CD4-positive, alpha-beta memory T cell (primary cell): ENCODE results near the gene RNF17. TPM values are rescaled to one million over a fixed set of nuclear protein-coding genes. Genes with fewer than 3 reads are reported as not detected.

Experiments
- CTCF ChIA-PET: fragments of 350-600 bp; sonication (Branson Sonifier 250); formaldehyde crosslinking; loops from one replicate; lab custom pipeline; 2021; ENCODE audit warnings: inconsistent platforms; ENCODE audit not compliant: partially characterized antibody; lab: Charles Lee
- POLR2A ChIA-PET: fragments of 350-600 bp; sonication (Branson Sonifier 250); formaldehyde crosslinking; loops from one replicate; lab custom pipeline; 2021; ENCODE audit not compliant: partially characterized antibody; lab: Charles Lee
- DNase-seq, 5 donors: peaks; one replicate each; pipeline versions ENCODE4 v3.0.0 to v3.0.0-alpha.2; 2020 to 2022; ENCODE audit warnings: mixed read lengths in 1 of 5
- H3K27ac ChIP-seq: one replicate; pipeline ENCODE4 v1.7.0; 2013; ENCODE audit warnings: low read depth, low read length
- H3K27me3 ChIP-seq: 2 replicates; pipeline ENCODE4 v1.7.0; 2013; ENCODE audit warnings: mild to moderate bottlenecking, low read length, moderate library complexity; ENCODE audit not compliant: insufficient read depth
- H3K36me3 ChIP-seq: 2 replicates; pipeline ENCODE4 v1.7.0; 2013; ENCODE audit warnings: mild to moderate bottlenecking, low read length, moderate library complexity; ENCODE audit not compliant: insufficient read depth
- H3K4me1 ChIP-seq: 2 replicates; pipeline ENCODE4 v1.7.0; 2013; ENCODE audit warnings: mild to moderate bottlenecking, low read length, moderate library complexity; ENCODE audit not compliant: insufficient read depth
- H3K4me3 ChIP-seq, 2 donors: one replicate each; pipeline ENCODE4 v1.7.0; 2013; ENCODE audit warnings: low read length in 2 of 2, mild to moderate bottlenecking in 1 of 2
- H3K9me3 ChIP-seq, 2 donors: one replicate each; pipeline ENCODE4 v1.7.0; 2013; ENCODE audit warnings: low read length in 2 of 2, control low read depth in 1 of 2; ENCODE audit not compliant: control insufficient read depth in 1 of 2
- H3K27ac Mint-ChIP-seq, 7 donors: one replicate each; pipeline ENCODE4 v1.8.0; 2020 to 2021; ENCODE audit warnings: mixed read lengths in 7 of 7, mild to moderate bottlenecking in 6 of 7, inconsistent platforms in 3 of 7, moderate library complexity in 3 of 7
- H3K27me3 Mint-ChIP-seq, 2 donors: one replicate each; pipeline ENCODE4 v1.8.0; 2020 to 2021; ENCODE audit warnings: mixed read lengths in 2 of 2
- H3K36me3 Mint-ChIP-seq, 2 donors: one replicate each; pipeline ENCODE4 v1.8.0; 2020 to 2021; ENCODE audit warnings: mixed read lengths in 2 of 2, inconsistent platforms in 1 of 2, mild to moderate bottlenecking in 1 of 2
- H3K4me1 Mint-ChIP-seq, 4 donors: one replicate each; pipeline ENCODE4 v1.8.0; 2020 to 2021; ENCODE audit warnings: mixed read lengths in 4 of 4, mild to moderate bottlenecking in 1 of 4
- H3K4me3 Mint-ChIP-seq, 8 donors: one replicate each; pipeline ENCODE4 v1.8.0; 2020 to 2021; ENCODE audit warnings: mixed read lengths in 8 of 8, mild to moderate bottlenecking in 7 of 8, moderate library complexity in 6 of 8, inconsistent platforms in 3 of 8
- H3K9me3 Mint-ChIP-seq, 8 donors: one replicate each; pipeline ENCODE4 v1.8.0; 2020 to 2021; ENCODE audit warnings: mixed read lengths in 8 of 8, mild to moderate bottlenecking in 5 of 8, inconsistent platforms in 3 of 8, moderate library complexity in 1 of 8
- intact Hi-C: fragments of 100-400 bp; cut with micrococcal nuclease; formaldehyde crosslinking; loops from one replicate; pipeline ENCODE4 v1.15.1; 2023
- polyA plus RNA-seq, 2 donors: library from polyadenylated mRNA; unstranded; fragments of 300-500 nt; fragmentation: Illumina TruSeq; gene quantifications; one replicate each; pipeline ENCODE4 v1.2.3, GENCODE V29; 2021
- total RNA-seq, 2 experiments: library from RNA; stranded (reverse); gene quantifications; one replicate each; pipeline ENCODE4 v1.2.3, GENCODE V29; 2021

RNF17 gene
- total and polyA plus RNA-seq, 4 experiments from 2014 or later = 0.84 TPM; not detected in 3

GRCh38 chr13:24916464-24916863 is 152.5 kb downstream of the RNF17 start:
- Mint-ChIP-seq H3K4me1 (no peaks in the 10 kb centered on the region), H3K27me3 (no peaks in the 10 kb centered on the region), H3K9me3 (no peaks in the 10 kb centered on the region), H3K36me3 (peaks cover 1 to 4% of the 10 kb centered on the region in 2 donors), H3K27ac (no peak overlapping the region), H3K4me3 (no peak overlapping the region)
- ChIA-PET POLR2A (no interaction called here), CTCF (no interaction called here)
- H3K27ac ChIP-seq = no peak overlapping the region
- H3K27me3 ChIP-seq = no peaks in the 10 kb centered on the region
- intact Hi-C loops = no loop called here
- H3K4me1 ChIP-seq = no peaks in the 10 kb centered on the region
- H3K9me3 ChIP-seq = no peaks in the 10 kb centered on the region
- no peaks in the 10 kb centered on the region for H3K36me3 ChIP-seq
- no peak for DNase-seq
- no peak overlapping the region for H3K4me3 ChIP-seq

- H3K27ac ChIP-seq = no peak overlapping the region
- no peaks in the 10 kb centered on the region for H3K27me3 ChIP-seq
- Mint-ChIP-seq H3K36me3 (peaks cover 0 to 10% of the 10 kb centered on the region in 2 donors), H3K4me3 (peak overlapping the region in 3 of 8 donors; percentile 25 to 76 (median 35)), H3K4me1 (peaks cover 9 to 17% (median 12%) of the 10 kb centered on the region in 4 donors), H3K9me3 (peaks cover 0 to 4% (median 0%) of the 10 kb centered on the region in 8 donors), H3K27ac (peak overlapping the region in 1 of 7 donors; percentile 36), H3K27me3 (no peaks in the 10 kb centered on the region)
- H3K4me3 ChIP-seq = no peak overlapping the region
- H3K9me3 ChIP-seq = no peaks in the 10 kb centered on the region
- no peak for DNase-seq
- POLR2A ChIA-PET = no interaction called here
- CTCF ChIA-PET = interaction anchor here (1.1 kb wide), 1 partner anchor 101 kb away, joined by 3 read pairs; no protein-coding TSS in a partner anchor
- no peaks in the 10 kb centered on the region for H3K36me3 ChIP-seq
- intact Hi-C loops = no loop called here
- peaks cover 11% of the 10 kb centered on the region for H3K4me1 ChIP-seq
Observed at GRCh38 chr13:24921003-24921402, 157.0 kb downstream of the RNF17 start.

- Mint-ChIP-seq H3K27me3 (no peaks in the 10 kb centered on the region), H3K9me3 (peaks cover 0 to 4% (median 0%) of the 10 kb centered on the region in 8 donors), H3K36me3 (peaks cover 0 to 10% of the 10 kb centered on the region in 2 donors), H3K4me3 (peak overlapping the region; percentile 91 to 99 (median 97)), H3K4me1 (peaks cover 9 to 17% (median 12%) of the 10 kb centered on the region in 4 donors), H3K27ac (peak overlapping the region in 6 of 7 donors; percentile 93 to 99 (median 96))
- H3K36me3 ChIP-seq = no peaks in the 10 kb centered on the region
- CTCF ChIA-PET = no interaction called here
- POLR2A ChIA-PET = no interaction called here
- intact Hi-C loops = loop anchor here (1.0 to 2.0 kb wide), 2 partner anchors 379 to 667 kb away; partner anchors contain the start of gene NUP58
- peak overlapping the region; percentile 76 for H3K27ac ChIP-seq
- H3K4me3 ChIP-seq = peak overlapping the region; percentile 64 to 95
- no peaks in the 10 kb centered on the region for H3K27me3 ChIP-seq
- H3K4me1 ChIP-seq = peaks cover 11% of the 10 kb centered on the region
- no peaks in the 10 kb centered on the region for H3K9me3 ChIP-seq
- no peak for DNase-seq
Observed at GRCh38 chr13:24921881-24922280, 157.9 kb downstream of the RNF17 start.

GRCh38 chr13:24922387-24922744 is 158.4 kb downstream of the RNF17 start:
- intact Hi-C loops = loop anchor here (1.0 to 2.0 kb wide), 2 partner anchors 379 to 668 kb away; partner anchors contain the start of gene NUP58
- Mint-ChIP-seq H3K36me3 (peaks cover 0 to 10% of the 10 kb centered on the region in 2 donors), H3K27ac (peak overlapping the region; percentile 90 to 99 (median 96)), H3K4me1 (peaks cover 9 to 17% (median 12%) of the 10 kb centered on the region in 4 donors), H3K27me3 (no peaks in the 10 kb centered on the region), H3K9me3 (peaks cover 0 to 4% (median 0%) of the 10 kb centered on the region in 8 donors), H3K4me3 (peak overlapping the region; percentile 91 to 99 (median 97))
- Histone ChIP-seq H3K27me3 (no peaks in the 10 kb centered on the region), H3K36me3 (no peaks in the 10 kb centered on the region), H3K27ac (peak overlapping the region; percentile 76), H3K4me3 (peak overlapping the region; percentile 64 to 95), H3K9me3 (no peaks in the 10 kb centered on the region), H3K4me1 (peaks cover 11% of the 10 kb centered on the region)
- ChIA-PET POLR2A (interaction anchor here (0.8 kb wide), 1 partner anchor 45 kb away, joined by 3 read pairs; no protein-coding TSS in a partner anchor), CTCF (no interaction called here)
- DNase-seq = no peak

- peak overlapping the region; percentile 76 for H3K27ac ChIP-seq
- peak; percentile 89 to 94 (median 91) for DNase-seq
- CTCF ChIA-PET = no interaction called here
- peak overlapping the region; percentile 64 to 95 for H3K4me3 ChIP-seq
- Mint-ChIP-seq H3K27me3 (no peaks in the 10 kb centered on the region), H3K4me1 (peaks cover 9 to 17% (median 12%) of the 10 kb centered on the region in 4 donors), H3K9me3 (peaks cover 0 to 4% (median 0%) of the 10 kb centered on the region in 8 donors), H3K4me3 (peak overlapping the region; percentile 91 to 99 (median 97)), H3K27ac (peak overlapping the region; percentile 90 to 99 (median 96)), H3K36me3 (peaks cover 0 to 10% of the 10 kb centered on the region in 2 donors)
- no peaks in the 10 kb centered on the region for H3K27me3 ChIP-seq
- POLR2A ChIA-PET = interaction anchor here (0.8 kb wide), 1 partner anchor 46 kb away, joined by 3 read pairs; no protein-coding TSS in a partner anchor
- H3K9me3 ChIP-seq = no peaks in the 10 kb centered on the region
- H3K4me1 ChIP-seq = peaks cover 11% of the 10 kb centered on the region
- no peaks in the 10 kb centered on the region for H3K36me3 ChIP-seq
- intact Hi-C loops = loop anchor here (1.0 to 2.0 kb wide), 2 partner anchors 378 to 668 kb away; partner anchors contain the start of gene NUP58
Observed at GRCh38 chr13:24922745-24923591, 159.0 kb downstream of the RNF17 start.

GRCh38 chr13:24925318-24926231 is 161.6 kb downstream of the RNF17 start:
- Mint-ChIP-seq H3K4me1 (peaks cover 9 to 17% (median 12%) of the 10 kb centered on the region in 4 donors), H3K4me3 (peak overlapping the region in 1 of 8 donors; percentile 4), H3K27ac (no peak overlapping the region), H3K36me3 (peaks cover 0 to 10% of the 10 kb centered on the region in 2 donors), H3K9me3 (peaks cover 0 to 4% (median 0%) of the 10 kb centered on the region in 8 donors), H3K27me3 (peaks cover 4% of the 10 kb centered on the region in 2 donors)
- POLR2A ChIA-PET = no interaction called here
- Histone ChIP-seq H3K9me3 (no peaks in the 10 kb centered on the region), H3K4me3 (no peak overlapping the region), H3K4me1 (peaks cover 11% of the 10 kb centered on the region), H3K36me3 (no peaks in the 10 kb centered on the region), H3K27me3 (no peaks in the 10 kb centered on the region), H3K27ac (no peak overlapping the region)
- intact Hi-C loops = no loop called here
- CTCF ChIA-PET = no interaction called here
- DNase-seq = no peak
